Epithelial cell of esophagus (primary cell): ENCODE data around the gene ELMO1.

Source experiments
- DNase-seq: peaks from one replicate; pipeline ENCODE4 v3.0.0; 2010; ENCODE audit warnings: low read depth
- H3K4me3 ChIP-seq: 2 replicates; pipeline ENCODE4 v1.5.1; 2011; ENCODE audit warnings: mild to moderate bottlenecking, low read length, control low read depth
- TF ChIP-seq, protein P1 (sequence below): IDR thresholded peaks from 2 replicates; pipeline ENCODE4 v1.5.1; 2011; ENCODE audit warnings: low read depth, mild to moderate bottlenecking, low read length, control low read depth, inconsistent platforms; ENCODE audit not compliant: insufficient read depth; ENCODE audit errors: missing control alignments

Gene ELMO1

DNA sequence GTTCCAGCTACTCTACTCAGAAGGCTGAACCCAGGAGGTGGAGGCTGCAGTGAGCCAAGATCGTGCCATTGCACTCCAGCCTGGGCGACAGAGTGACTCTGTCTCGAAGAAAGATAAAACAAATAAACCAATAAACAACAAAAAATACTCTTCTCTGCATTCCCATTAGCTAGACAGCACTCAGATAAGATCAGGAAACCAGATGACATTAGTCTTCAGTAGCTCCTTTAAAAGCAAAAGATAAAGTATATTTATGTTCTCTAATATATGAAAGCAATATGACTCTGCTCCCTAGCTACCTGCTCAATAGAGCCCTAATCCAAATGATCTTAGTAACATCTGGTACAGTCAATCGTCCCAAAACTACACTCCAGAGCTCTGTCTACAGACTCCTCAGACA is 212.9 kb downstream of the ELMO1 start:
- H3K4me3 ChIP-seq, result no peak overlapping the region
- TF ChIP-seq, protein P1, sequence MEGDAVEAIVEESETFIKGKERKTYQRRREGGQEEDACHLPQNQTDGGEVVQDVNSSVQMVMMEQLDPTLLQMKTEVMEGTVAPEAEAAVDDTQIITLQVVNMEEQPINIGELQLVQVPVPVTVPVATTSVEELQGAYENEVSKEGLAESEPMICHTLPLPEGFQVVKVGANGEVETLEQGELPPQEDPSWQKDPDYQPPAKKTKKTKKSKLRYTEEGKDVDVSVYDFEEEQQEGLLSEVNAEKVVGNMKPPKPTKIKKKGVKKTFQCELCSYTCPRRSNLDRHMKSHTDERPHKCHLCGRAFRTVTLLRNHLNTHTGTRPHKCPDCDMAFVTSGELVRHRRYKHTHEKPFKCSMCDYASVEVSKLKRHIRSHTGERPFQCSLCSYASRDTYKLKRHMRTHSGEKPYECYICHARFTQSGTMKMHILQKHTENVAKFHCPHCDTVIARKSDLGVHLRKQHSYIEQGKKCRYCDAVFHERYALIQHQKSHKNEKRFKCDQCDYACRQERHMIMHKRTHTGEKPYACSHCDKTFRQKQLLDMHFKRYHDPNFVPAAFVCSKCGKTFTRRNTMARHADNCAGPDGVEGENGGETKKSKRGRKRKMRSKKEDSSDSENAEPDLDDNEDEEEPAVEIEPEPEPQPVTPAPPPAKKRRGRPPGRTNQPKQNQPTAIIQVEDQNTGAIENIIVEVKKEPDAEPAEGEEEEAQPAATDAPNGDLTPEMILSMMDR, result no peak
- DNase-seq, result no peak

DNA sequence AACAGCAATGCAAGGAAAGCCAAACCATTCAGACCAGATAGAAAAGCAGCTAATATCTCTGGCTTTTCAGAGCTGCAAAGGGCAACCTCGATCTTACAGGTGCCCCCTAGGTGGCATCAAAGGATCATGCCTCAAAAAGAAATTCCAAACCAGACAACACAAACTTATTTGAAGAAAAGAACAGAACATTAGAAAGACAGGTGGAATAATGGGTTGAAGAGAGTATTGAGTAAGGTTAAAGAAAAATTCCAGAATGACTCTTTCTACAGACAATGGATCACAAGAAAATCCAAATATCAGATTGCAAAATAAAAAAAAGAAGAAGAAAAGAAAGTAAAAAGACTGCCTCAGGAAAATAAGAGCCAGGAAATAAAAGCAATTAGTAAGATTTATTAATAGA is 213.7 kb downstream of the ELMO1 start:
- TF ChIP-seq, protein P1, result peak; percentile 68
- H3K4me3 ChIP-seq, result no peak overlapping the region
- peak; percentile 36 for DNase-seq

DNA sequence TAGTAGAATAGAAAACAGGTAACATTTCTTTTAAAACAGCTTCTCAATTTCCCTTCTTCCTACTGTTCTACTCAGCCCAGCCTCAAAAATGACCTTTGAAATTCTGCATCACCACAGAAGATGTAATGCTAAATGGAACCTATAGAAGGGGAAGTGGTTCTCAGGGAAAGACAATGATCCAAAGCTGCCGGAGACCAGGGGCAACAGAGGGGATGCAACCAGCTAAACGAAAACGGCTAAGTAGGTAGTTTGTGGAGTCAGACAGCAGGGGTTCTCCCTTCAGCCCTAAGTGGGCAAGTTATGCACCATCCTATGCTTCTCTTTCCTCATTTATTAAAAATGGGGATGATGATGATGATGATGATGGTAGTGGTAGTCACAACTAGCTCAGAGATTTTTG is 214.3 kb downstream of the ELMO1 start:
- TF ChIP-seq, protein P1, result no peak
- no peak for DNase-seq
- no peak overlapping the region for H3K4me3 ChIP-seq

DNA sequence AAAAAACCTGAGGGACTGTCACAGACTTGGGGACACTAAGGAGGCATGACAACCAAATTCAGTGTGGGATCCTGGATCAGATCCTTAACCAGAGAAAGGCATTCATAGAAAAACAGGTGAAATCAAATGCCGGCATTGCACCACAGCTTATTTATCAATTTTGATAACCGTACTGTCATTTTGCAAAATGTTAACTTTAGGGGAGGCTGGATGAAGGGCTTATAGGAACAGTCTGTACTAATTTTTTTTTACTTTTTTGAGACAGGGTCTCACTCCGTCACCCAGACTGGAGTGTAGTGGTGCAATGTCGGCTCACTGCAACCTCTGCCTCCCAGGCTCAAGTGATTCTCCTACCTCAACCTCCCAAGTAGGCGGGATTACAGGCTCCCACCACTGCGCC is 217.1 kb downstream of the ELMO1 start:
- no peak overlapping the region for H3K4me3 ChIP-seq
- DNase-seq, result no peak
- TF ChIP-seq, protein P1, result no peak

DNA sequence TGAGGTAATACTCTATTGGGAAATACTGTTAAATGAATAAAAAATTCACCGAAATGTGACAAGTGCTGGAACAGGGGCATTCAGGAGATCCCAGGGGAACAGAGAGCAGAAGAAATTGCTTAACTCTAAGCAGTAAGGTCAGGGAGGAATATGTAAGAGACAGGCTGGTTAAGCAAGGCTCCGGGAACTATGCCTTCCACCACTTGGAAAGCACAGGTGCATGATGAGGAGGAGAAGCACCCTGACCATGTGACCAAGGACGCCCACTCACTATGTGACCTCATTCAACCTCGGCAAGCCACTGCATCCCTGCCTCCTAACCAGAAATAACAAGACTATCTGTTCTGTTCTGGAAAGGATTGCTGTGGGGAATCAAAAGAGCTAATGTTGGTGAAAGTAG is 218.4 kb downstream of the ELMO1 start:
- TF ChIP-seq, protein P1, result no peak
- H3K4me3 ChIP-seq, result no peak overlapping the region
- peak; percentile 5 for DNase-seq

DNA sequence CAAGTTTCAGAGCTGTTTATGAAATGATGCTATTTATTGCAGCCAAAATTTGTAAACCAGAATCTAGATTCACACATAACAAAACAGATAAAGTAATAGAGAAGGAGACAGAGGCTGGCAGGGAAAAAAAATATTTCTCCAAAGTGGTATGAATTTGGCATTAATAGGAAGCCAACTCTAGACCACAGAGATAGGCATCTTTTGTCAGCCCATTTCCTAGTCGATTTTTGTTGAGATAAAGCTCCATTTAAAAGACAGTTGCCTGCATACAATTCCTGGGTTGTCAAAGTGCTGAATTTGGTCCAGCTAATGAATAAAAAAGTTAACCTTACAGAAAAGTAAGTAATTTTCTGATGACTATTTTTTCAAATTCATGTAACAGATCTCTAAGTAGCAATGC is 219.3 kb downstream of the ELMO1 start:
- no peak for DNase-seq

DNA sequence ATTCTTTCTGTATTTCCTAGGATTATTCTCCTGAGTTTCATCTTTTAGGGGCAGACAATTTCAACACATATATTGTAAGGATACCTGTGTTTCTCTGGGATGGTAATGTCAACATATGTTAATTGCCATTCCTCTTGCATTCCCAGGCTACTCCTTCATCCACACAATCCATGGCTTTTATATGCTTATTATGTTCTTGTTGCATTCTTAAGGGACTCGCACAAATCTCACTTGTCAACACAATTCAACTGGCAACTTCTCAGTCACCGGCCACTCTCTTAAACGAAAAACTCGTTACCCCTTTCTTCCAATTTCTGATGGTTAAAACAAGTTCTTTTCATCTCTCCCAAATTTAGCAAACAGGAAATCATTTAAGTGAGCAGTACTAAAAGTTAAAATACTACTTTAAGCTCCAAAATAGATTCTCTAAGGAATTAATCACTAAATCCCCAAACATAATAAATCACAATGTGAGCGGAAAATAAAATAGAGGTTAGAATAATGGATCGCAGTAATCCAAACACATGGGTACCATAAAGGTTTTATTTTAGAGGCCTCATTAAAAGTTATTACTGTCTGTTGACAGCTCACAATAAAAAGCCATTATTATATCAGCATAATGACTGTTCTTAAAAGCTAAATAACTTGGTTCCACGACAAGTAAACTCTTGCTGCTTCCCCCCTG is 223.2 kb downstream of the ELMO1 start:
- H3K4me3 ChIP-seq, result no peak overlapping the region
- DNase-seq, result no peak
- TF ChIP-seq, protein P1, result no peak

More for the DNA sequence above, 219.3 kb downstream of the ELMO1 start:
- H3K4me3 ChIP-seq, result no peak overlapping the region
- TF ChIP-seq, protein P1, result no peak
